K562 (cell line): ENCODE measurements around the gene DNAL4. TPM values are rescaled to one million over a fixed set of nuclear protein-coding genes. Genes with fewer than 3 reads are reported as not detected.

Experiments
- CEBPG ChIP-seq, 3 experiments: fragments of 200-800 bp in 1 of 3; sonication (Bioruptor generic) in 1 of 3; sonication (generic) in 1 of 3; formaldehyde crosslinking in 1 of 3; IDR thresholded peaks in 2 of 3; conservative IDR thresholded peaks in 1 of 3; 2 replicates each; pipeline versions ENCODE4 v1.6.1 to v1.8.0; 2016 to 2022; ENCODE audit warnings: missing compliant biosample characterization in 2 of 3, missing genetic modification characterization in 2 of 3, mild to moderate bottlenecking in 1 of 3, missing genetic modification reagents in 1 of 3
- EWSR1 ChIP-seq: fragments of 450-650 bp; IDR thresholded peaks from 2 replicates; pipeline ENCODE4 v1.6.1; 2018; ENCODE audit warnings: borderline replicate concordance, mild to moderate bottlenecking, low read depth, moderate library complexity; ENCODE audit not compliant: partially characterized antibody
- HNRNPUL1 ChIP-seq: fragments of 200-400 bp; formaldehyde crosslinking; IDR thresholded peaks from 2 replicates; pipeline ENCODE4 v1.6.1; 2017; ENCODE audit warnings: low read length
- JUN ChIP-seq, 2 experiments: sonication (generic) in 1 of 2; formaldehyde crosslinking in 1 of 2; IDR thresholded peaks; 2 replicates each; pipeline versions ENCODE4 v1.6.1 to v1.8.0; 2012 to 2022; ENCODE audit warnings: borderline replicate concordance in 2 of 2, mild to moderate bottlenecking in 2 of 2, improper control_type of control experiment in 1 of 2, low read depth in 1 of 2, low read length in 1 of 2, missing genetic modification reagents in 1 of 2
- SMAD1 ChIP-seq: fragments of 150-350 bp; IDR thresholded peaks from 2 replicates; pipeline ENCODE4 v1.6.1; 2014; ENCODE audit warnings: low read length, low read depth; ENCODE audit not compliant: partially characterized antibody
- TCF15 ChIP-seq: fragments of 250-450 bp; sonication (Bioruptor Pico); IDR thresholded peaks from 2 replicates; pipeline ENCODE4 v1.8.0; 2022; ENCODE audit warnings: moderate library complexity, mild to moderate bottlenecking, inconsistent platforms
- TFE3 ChIP-seq: fragments of 450-650 bp; formaldehyde crosslinking; IDR thresholded peaks from 2 replicates; pipeline ENCODE4 v1.4.0; 2020; ENCODE audit warnings: mild to moderate bottlenecking, mixed read lengths
- ZC3H4 ChIP-seq: sonication (generic); formaldehyde crosslinking; IDR thresholded peaks from 2 replicates; pipeline ENCODE4 v1.9.0; 2021; ENCODE audit warnings: missing genetic modification reagents, borderline replicate concordance
- ZFP1 ChIP-seq: fragments of 450-650 bp; formaldehyde crosslinking; IDR thresholded peaks from 2 replicates; pipeline ENCODE4 v1.4.0; 2020; ENCODE audit warnings: mild to moderate bottlenecking, mixed read lengths
- ZNF436 ChIP-seq: fragments of 250-450, 450-650 bp; sonication (Bioruptor Pico); formaldehyde crosslinking; IDR thresholded peaks from 2 replicates; pipeline ENCODE4 v1.7.0; 2020; ENCODE audit warnings: mild to moderate bottlenecking
- polyA plus RNA-seq, 8 experiments: library from polyadenylated mRNA; depleted of rRNA in 4 of 8; stranded (reverse) in 5 of 8; unstranded in 3 of 8; fragments of >200 nt; fragmentation: Nextera tagmentation in 2 of 8; fragmentation: Illumina TruSeq in 1 of 8; extraction: Ambion mirVana in 2 of 8; extraction: Trizol in 1 of 8; gene quantifications; 2 replicates each; pipeline versions ENCODE4 v1.2.1 to v1.2.3, GENCODE V29; 2011 to 2014; ENCODE audit warnings: inconsistent platforms in 1 of 8, missing spikeins in 1 of 8
- total RNA-seq, 7 experiments: library from RNA; depleted of rRNA in 6 of 7; stranded (reverse); fragments of >200 nt in 6 of 7; fragmentation: Illumina TruSeq in 2 of 7; extraction: Trizol in 2 of 7; gene quantifications; 2 replicates each; pipeline versions ENCODE4 v1.2.1 to v1.2.3, GENCODE V29; 2011 to 2021; ENCODE audit warnings: low replicate concordance in 1 of 7

DNAL4 gene
- total and polyA plus RNA-seq, 9 of the 15 experiments (the other 6 are each of a cell fraction or from before 2014, with no cell fraction given): 0.20 to 9.4 (median 5.2) TPM

- no peak for TF ChIP-seq TFE3 (CRISPR knock-in tag)
- no peak for TF ChIP-seq TCF15 (CRISPR knock-in tag)
- TF ChIP-seq HNRNPUL1: no peak
- TF ChIP-seq CEBPG (CRISPR knock-in tag; IDR thresholded peaks at IDR 0.05): peak; percentile 20; the same call in 1 of the 2 replicates
- peak in 1 of 2 experiments; percentile 60; a peak in 1 of 4 replicates for TF ChIP-seq CEBPG (tag; conservative IDR thresholded peaks at IDR 0.05 in 1 of 2, IDR thresholded peaks at IDR 0.05 in 1 of 2)
- TF ChIP-seq ZC3H4 (CRISPR knock-in tag): no peak
- TF ChIP-seq ZNF436 (CRISPR knock-in tag): no peak
- TF ChIP-seq JUN (IDR thresholded peaks at IDR 0.05; ENCODE audit: borderline replicate concordance, low read depth, low read length): peak; percentile 53
- no peak for TF ChIP-seq JUN (CRISPR knock-in tag; IDR thresholded peaks at IDR 0.05; ENCODE audit: borderline replicate concordance)
- TF ChIP-seq SMAD1: no peak
- no peak for TF ChIP-seq EWSR1
- TF ChIP-seq ZFP1 (CRISPR knock-in tag): no peak
Observed at GRCh38 chr22:38831166-38831945, 37.4 kb upstream of the DNAL4 start (continued).
